SKM-1 treated with dmso at 0.1 percent for 144 hours (cell line): ENCODE results near the gene ZBTB2.
A peak's percentile ranks its signal among the peaks of the same experiment; 100 is the strongest.
"Not testable (repeated sequence)": the region's sequence is repeated elsewhere in the genome, so short reads cannot be mapped to it uniquely, and the experiment has no call there.

ENCODE experiments used
- DNase-seq: peaks from one replicate; lab custom pipeline; 2025; ENCODE audit not compliant: unreplicated experiment; lab: John Stamatoyannopoulos, UW

ZBTB2 gene

GRCh38 chr6:151338651-151339200, 52.6 kb downstream of the ZBTB2 start:
- DNase-seq: no peak

- no peak for DNase-seq
Measured at GRCh38 chr6:151335930-151336329, 55.4 kb downstream of the ZBTB2 start.

- no peak for DNase-seq
Measured at GRCh38 chr6:151330130-151330696, 61.1 kb downstream of the ZBTB2 start.

DNA sequence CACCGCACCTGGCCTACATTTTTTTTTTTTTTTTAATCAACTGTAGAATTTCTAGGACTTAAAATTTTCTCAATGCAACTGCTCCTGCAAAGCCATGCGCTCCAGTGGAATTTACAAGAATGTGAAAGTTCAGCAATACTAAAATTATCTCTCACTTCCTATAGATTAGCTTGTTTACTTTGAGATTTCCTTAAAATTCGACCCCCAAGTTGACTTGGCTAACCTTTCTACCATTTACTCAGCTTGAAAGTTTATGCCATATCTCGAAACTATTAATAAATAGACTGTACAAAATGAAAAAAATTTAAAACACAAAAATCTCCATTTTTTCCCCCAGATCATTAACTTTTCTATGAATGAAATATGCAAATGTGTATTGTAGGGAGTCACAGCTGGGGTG, 64.3 kb downstream of the ZBTB2 start:
- no peak for DNase-seq

- DNase-seq: no peak
Measured at GRCh38 chr6:151326116-151326825, 65.1 kb downstream of the ZBTB2 start.

DNA sequence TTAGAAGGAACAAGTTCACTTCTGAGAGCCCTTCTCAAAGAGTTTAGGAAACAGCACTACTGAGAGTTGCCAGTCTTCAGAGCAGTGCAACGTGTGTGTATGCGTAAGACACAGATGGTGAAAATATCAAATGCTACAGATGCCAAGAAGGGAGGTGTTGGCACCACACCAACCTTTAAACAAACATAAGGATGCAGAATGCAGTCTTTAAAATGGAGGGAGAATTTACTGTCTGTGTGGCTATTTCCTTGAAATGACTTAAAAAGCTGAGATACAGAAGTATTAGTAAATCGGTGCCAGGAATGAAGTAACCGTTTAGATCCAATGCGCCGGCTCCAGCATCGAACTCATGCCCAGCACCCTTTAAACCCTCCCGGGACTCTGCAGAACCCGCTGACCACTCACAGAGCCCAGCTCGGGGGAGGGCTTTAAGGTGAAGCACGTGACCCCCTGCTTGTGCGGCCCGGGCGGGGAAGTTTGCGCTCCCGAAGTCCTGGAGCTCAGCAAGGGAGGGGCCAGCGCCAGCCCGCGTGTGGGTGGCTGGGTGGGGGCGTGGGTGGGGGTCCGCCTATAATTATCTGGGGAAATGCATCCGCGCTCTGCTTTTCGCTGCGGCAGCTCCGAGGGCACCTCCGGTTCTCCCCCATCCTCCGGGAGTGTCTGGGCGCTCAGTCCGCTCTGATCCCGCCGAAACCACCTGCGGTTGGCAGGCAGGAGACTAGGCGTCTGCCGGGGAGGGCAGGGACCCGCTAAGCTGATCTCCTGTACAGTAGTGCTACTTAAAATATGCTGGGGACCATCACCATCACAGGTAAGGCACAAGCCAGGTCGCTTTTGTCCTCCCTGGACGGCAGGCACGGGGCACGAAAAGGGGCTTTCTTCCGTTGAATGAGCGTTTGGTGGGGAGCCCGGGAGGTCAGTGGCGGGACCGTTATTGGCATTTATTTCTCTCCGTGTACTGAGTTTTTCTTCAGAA, 66.0 kb downstream of the ZBTB2 start:
- peak; percentile 25 for DNase-seq

GRCh38 chr6:151324488-151324825, 66.9 kb downstream of the ZBTB2 start:
- no peak for DNase-seq

- DNase-seq: peak; percentile 35
Measured at GRCh38 chr6:151323791-151324487, 67.4 kb downstream of the ZBTB2 start.

- DNase-seq: no peak
Measured at GRCh38 chr6:151322570-151322969, 68.8 kb downstream of the ZBTB2 start.

- no peak for DNase-seq
Measured at GRCh38 chr6:151321438-151321837, 69.9 kb downstream of the ZBTB2 start.

DNA sequence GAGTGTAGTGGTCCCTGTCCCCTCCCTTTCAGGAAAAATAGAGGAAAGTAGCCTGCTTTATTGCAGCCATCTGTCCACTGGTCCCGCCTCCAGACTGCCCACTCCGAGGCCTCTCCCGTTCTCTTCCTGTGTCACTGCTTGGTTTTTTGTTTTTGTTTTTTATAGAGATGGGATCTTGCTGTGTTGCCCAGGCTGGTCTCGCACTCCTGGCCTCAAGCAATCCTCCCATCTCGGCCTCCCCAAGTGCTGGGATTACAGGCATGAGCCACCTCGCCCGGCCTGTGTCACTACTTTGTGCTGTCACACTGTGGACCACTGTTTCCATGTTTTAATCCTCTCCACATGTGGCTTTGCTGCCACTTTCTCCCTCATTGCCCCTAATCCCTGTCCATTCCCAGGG, 71.2 kb downstream of the ZBTB2 start:
- no peak for DNase-seq

GRCh38 chr6:151317995-151318365, 73.4 kb downstream of the ZBTB2 start:
- DNase-seq: no peak

DNA sequence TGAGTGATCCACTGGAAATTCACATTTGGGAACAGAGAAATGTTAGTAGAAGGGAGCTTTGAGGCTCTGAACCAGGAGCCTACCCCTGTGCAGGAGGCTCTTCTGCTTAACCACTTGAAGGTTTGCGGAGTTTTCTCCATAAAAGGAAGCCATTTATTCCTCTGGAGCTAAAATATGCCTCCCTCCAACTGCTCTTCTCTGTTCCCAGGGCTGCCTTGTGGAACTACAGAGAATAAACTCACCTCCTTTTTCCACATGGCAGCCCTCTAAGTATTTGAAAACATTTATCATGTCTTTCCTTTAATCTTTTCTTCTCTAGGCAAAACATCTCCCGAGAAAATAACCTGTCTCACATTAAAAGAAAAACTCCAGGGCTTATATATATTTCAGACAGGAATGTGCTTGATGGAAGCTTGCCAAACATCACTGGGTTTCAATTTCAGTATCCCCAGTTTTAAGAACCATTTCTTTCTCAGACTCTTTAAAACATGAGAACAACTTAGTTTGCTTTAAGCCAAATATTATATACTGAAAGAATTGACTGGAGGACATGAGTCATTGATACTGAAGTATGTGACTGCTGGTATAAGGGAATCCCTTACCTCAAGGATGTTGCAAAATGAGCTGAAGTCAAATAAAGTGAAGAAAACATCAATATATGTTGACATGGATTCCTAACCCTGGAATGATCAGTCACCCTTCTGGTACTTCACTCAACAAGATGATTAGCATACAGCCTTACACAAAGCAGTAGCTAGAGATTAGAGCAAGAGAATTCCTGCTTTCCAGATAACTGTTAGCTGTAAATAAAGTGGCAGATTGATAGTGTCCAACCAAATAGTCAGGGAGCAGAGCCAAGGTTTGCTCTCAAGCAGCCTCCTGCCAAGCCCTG, 74.0 kb downstream of the ZBTB2 start:
- no peak for DNase-seq

DNA sequence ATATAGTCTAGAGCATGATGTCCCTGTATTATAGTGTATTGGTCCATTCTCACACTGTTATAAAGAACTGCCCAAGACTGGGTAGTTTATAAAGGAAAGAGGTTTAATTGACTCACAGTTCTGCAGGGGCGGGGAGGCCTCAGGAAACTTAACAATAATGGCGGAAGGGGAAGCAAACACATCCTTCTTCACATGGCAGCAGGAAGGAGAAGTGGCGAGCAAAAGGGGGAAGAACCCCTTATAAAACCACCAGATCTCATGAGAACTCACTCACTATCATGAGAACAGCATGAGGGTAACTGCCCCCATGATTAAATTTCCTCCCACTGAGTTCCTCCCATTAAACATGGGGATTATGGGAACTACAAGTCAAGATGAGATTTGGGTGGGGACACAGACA, 75.7 kb downstream of the ZBTB2 start:
- DNase-seq: not testable (repeated sequence)
